Mesenchymal stem cell (in vitro differentiated cells and primary cell): ENCODE measurements around the gene DNM1.

ENCODE experiments used
- DNase-seq: peaks from one replicate; pipeline ENCODE4 v3.0.0-alpha.2; 2013
- H2AFZ ChIP-seq: one replicate; pipeline ENCODE4 v1.6.1; 2013; ENCODE audit warnings: low read depth, mild to moderate bottlenecking, control low read depth, inconsistent platforms, low read length, moderate library complexity
- H2AK5ac ChIP-seq: 2 replicates; pipeline ENCODE4 v1.6.1; 2013; ENCODE audit warnings: low read length, moderate library complexity, mild to moderate bottlenecking, inconsistent platforms; ENCODE audit not compliant: severe bottlenecking
- H2BK120ac ChIP-seq: one replicate; pipeline ENCODE4 v1.6.1; 2013; ENCODE audit warnings: low read depth, mild to moderate bottlenecking, inconsistent platforms, low read length, moderate library complexity
- H2BK12ac ChIP-seq, 2 experiments: one replicate each; pipeline ENCODE4 v1.6.1; 2013; ENCODE audit warnings: inconsistent platforms in 2 of 2, low read length in 2 of 2, mild to moderate bottlenecking in 2 of 2, moderate library complexity in 2 of 2, control low read depth in 1 of 2
- H2BK15ac ChIP-seq: one replicate; pipeline ENCODE4 v1.6.1; 2013; ENCODE audit warnings: mild to moderate bottlenecking, low read depth, inconsistent platforms; ENCODE audit not compliant: poor library complexity, severe bottlenecking
- H2BK5ac ChIP-seq: 2 replicates; pipeline ENCODE4 v1.6.1; 2013; ENCODE audit warnings: low read depth, mild to moderate bottlenecking, low read length, control low read depth, inconsistent platforms; ENCODE audit not compliant: poor library complexity, severe bottlenecking
- H3K14ac ChIP-seq, 2 experiments: one replicate each; pipeline ENCODE4 v1.6.1; 2013; ENCODE audit warnings: inconsistent platforms in 2 of 2, low read length in 2 of 2, control low read depth in 1 of 2, mild to moderate bottlenecking in 1 of 2, moderate library complexity in 1 of 2
- H3K18ac ChIP-seq, 2 experiments: one replicate each; pipeline ENCODE4 v1.6.1; 2013; ENCODE audit warnings: inconsistent platforms in 2 of 2, low read length in 2 of 2, control low read depth in 1 of 2, low read depth in 1 of 2, mild to moderate bottlenecking in 1 of 2
- H3K23ac ChIP-seq, 2 experiments: one replicate each; pipeline ENCODE4 v1.6.1; 2013; ENCODE audit warnings: inconsistent platforms in 2 of 2, low read length in 2 of 2, mild to moderate bottlenecking in 2 of 2, moderate library complexity in 2 of 2, control low read depth in 1 of 2
- H3K27ac ChIP-seq: 2 replicates; pipeline ENCODE4 v1.5.1; 2013; ENCODE audit warnings: mild to moderate bottlenecking, moderate library complexity, low read length, control low read depth, inconsistent platforms; ENCODE audit not compliant: poor library complexity, severe bottlenecking
- H3K27me3 ChIP-seq, 2 experiments: 2 replicates each; pipeline versions ENCODE4 v1.6.1 to v1.7.0; 2013; ENCODE audit warnings: low read length in 2 of 2, mild to moderate bottlenecking in 2 of 2, moderate library complexity in 2 of 2, control low read depth in 1 of 2, inconsistent platforms in 1 of 2; ENCODE audit not compliant: control insufficient read depth in 1 of 2, insufficient read depth in 1 of 2
- H3K36me3 ChIP-seq, 2 experiments: 2 replicates each; pipeline versions ENCODE4 v1.6.1 to v1.7.0; 2013; ENCODE audit warnings: low read length in 2 of 2, control low read depth in 1 of 2, inconsistent platforms in 1 of 2, low read depth in 1 of 2, mild to moderate bottlenecking in 1 of 2; ENCODE audit not compliant: insufficient read depth in 2 of 2, control insufficient read depth in 1 of 2
- H3K4ac ChIP-seq, 2 experiments: one replicate each; pipeline ENCODE4 v1.6.1; 2013; ENCODE audit warnings: inconsistent platforms in 2 of 2, low read length in 2 of 2, mild to moderate bottlenecking in 2 of 2, moderate library complexity in 2 of 2, control low read depth in 1 of 2, low read depth in 1 of 2
- H3K4me1 ChIP-seq: 2 replicates; pipeline ENCODE4 v1.6.1; 2013; ENCODE audit warnings: low read depth, low read length, control low read depth; ENCODE audit not compliant: control insufficient read depth, insufficient read depth
- H3K4me2 ChIP-seq: 2 replicates; pipeline ENCODE4 v1.6.1; 2013; ENCODE audit warnings: low read length, mild to moderate bottlenecking, inconsistent platforms; ENCODE audit not compliant: poor library complexity, severe bottlenecking
- H3K4me3 ChIP-seq, 2 experiments: 2 replicates each; pipeline versions ENCODE4 v1.5.1 to v1.7.0; 2013; ENCODE audit warnings: low read length in 2 of 2, mild to moderate bottlenecking in 2 of 2, control low read depth in 1 of 2, low read depth in 1 of 2; ENCODE audit not compliant: insufficient read depth in 1 of 2
- H3K79me1 ChIP-seq: replicated peaks from 2 replicates; pipeline ENCODE4 v1.6.1; 2013; ENCODE audit warnings: mild to moderate bottlenecking, control low read depth, low read length, inconsistent platforms; ENCODE audit not compliant: poor library complexity, severe bottlenecking
- H3K9ac ChIP-seq: 2 replicates; pipeline ENCODE4 v1.7.0; 2013; ENCODE audit warnings: mild to moderate bottlenecking, low read length, moderate library complexity
- H3K9me3 ChIP-seq: 2 replicates; pipeline ENCODE4 v1.7.0; 2013; ENCODE audit warnings: mild to moderate bottlenecking, low read length; ENCODE audit not compliant: control insufficient read depth
- H4K8ac ChIP-seq: one replicate; pipeline ENCODE4 v1.6.1; 2013; ENCODE audit warnings: inconsistent platforms, mild to moderate bottlenecking, low read length, moderate library complexity
- H4K91ac ChIP-seq: one replicate; pipeline ENCODE4 v1.6.1; 2013; ENCODE audit warnings: mild to moderate bottlenecking, low read length, inconsistent platforms
- WGBS: methylation state at CpG from one replicate; pipeline ENCODE4 v1.1.7; 2013; ENCODE audit warnings: mixed read lengths; 5-methylcytosine and 5-hydroxymethylcytosine counted together

DNM1 gene

GRCh38 chr9:128222880-128223670 is 19.9 kb downstream of the DNM1 start:
- no peak overlapping the region for H3K4me2 ChIP-seq
- H3K27ac ChIP-seq = no peak overlapping the region
- 94% methylated on average over 9 of the region's 13 CpGs for WGBS
- H2BK5ac ChIP-seq = no peak overlapping the region
- no peak overlapping the region for H2AK5ac ChIP-seq
- no peak overlapping the region for H2AFZ ChIP-seq
- no peaks in the 10 kb centered on the region for H3K27me3 ChIP-seq
- no peaks in the 10 kb centered on the region for H3K79me1 ChIP-seq
- H3K4ac ChIP-seq = no peak overlapping the region
- no peak overlapping the region for H3K14ac ChIP-seq
- no peak overlapping the region for H4K8ac ChIP-seq
- H3K36me3 ChIP-seq = peaks cover 70 to 76% of the 10 kb centered on the region in 2 experiments
- no peak overlapping the region for H2BK12ac ChIP-seq
- no peak overlapping the region for H3K4me3 ChIP-seq
- no peak for DNase-seq
- no peak overlapping the region for H2BK120ac ChIP-seq
- H3K23ac ChIP-seq = no peak overlapping the region
- H2BK15ac ChIP-seq = no peak overlapping the region
- H3K9ac ChIP-seq = no peak overlapping the region
- H3K18ac ChIP-seq = no peak overlapping the region
- H4K91ac ChIP-seq = no peak overlapping the region
- H3K9me3 ChIP-seq = no peaks in the 10 kb centered on the region
- peaks cover 9% of the 10 kb centered on the region for H3K4me1 ChIP-seq

DNA sequence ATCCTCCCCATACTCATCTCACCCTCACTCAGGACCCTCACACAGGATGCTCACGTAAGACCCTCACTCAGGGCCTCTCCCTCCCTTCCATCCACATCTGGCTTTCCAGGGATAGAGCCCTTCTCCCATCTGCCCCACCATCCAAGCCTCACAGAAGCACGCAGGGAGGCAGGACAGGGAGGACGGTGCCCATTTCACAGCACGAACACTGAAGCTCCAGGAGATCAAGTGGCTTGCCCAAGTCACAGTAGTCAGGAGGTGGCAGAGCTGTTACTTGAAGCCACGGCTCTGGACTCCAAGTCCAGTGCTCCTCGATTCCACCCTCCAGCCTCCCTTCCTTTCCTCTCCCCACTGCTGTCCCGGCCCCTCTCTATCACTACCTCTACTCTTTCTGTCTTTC is 21.7 kb downstream of the DNM1 start:
- no peak overlapping the region for H2BK5ac ChIP-seq
- DNase-seq = no peak
- no peak overlapping the region for H2AFZ ChIP-seq
- WGBS = 90% methylated on average over 5 of the region's 7 CpGs
- H3K18ac ChIP-seq = no peak overlapping the region
- no peak overlapping the region for H2BK12ac ChIP-seq
- no peak overlapping the region for H3K27ac ChIP-seq
- H3K9me3 ChIP-seq = no peaks in the 10 kb centered on the region
- no peak overlapping the region for H3K4me2 ChIP-seq
- no peaks in the 10 kb centered on the region for H3K27me3 ChIP-seq
- no peak overlapping the region for H3K4ac ChIP-seq
- no peak overlapping the region for H4K8ac ChIP-seq
- peaks cover 54 to 58% of the 10 kb centered on the region in 2 experiments for H3K36me3 ChIP-seq
- no peak overlapping the region for H2BK15ac ChIP-seq
- no peak overlapping the region for H2AK5ac ChIP-seq
- H3K4me1 ChIP-seq = no peaks in the 10 kb centered on the region
- no peak overlapping the region for H3K9ac ChIP-seq
- peak overlapping the region in 1 of 2 experiments; percentile 62 for H3K14ac ChIP-seq
- H3K4me3 ChIP-seq = no peak overlapping the region
- no peak overlapping the region for H3K23ac ChIP-seq
- H2BK120ac ChIP-seq = no peak overlapping the region
- H4K91ac ChIP-seq = no peak overlapping the region
- H3K79me1 ChIP-seq = no peaks in the 10 kb centered on the region

GRCh38 chr9:128225770-128226411 is 22.7 kb downstream of the DNM1 start:
- no peak overlapping the region for H2BK120ac ChIP-seq
- H3K27ac ChIP-seq = no peak overlapping the region
- no peak overlapping the region for H3K4me2 ChIP-seq
- H3K4ac ChIP-seq = no peak overlapping the region
- H3K36me3 ChIP-seq = peaks cover 47 to 50% of the 10 kb centered on the region in 2 experiments
- no peak overlapping the region for H2BK15ac ChIP-seq
- 92% methylated on average over 16 of the region's 19 CpGs for WGBS
- no peak overlapping the region for H2AK5ac ChIP-seq
- H3K14ac ChIP-seq = no peak overlapping the region
- H2BK5ac ChIP-seq = no peak overlapping the region
- no peak overlapping the region for H3K23ac ChIP-seq
- H4K91ac ChIP-seq = no peak overlapping the region
- no peaks in the 10 kb centered on the region for H3K4me1 ChIP-seq
- H2BK12ac ChIP-seq = no peak overlapping the region
- H3K4me3 ChIP-seq = no peak overlapping the region
- H3K79me1 ChIP-seq = no peaks in the 10 kb centered on the region
- H3K27me3 ChIP-seq = no peaks in the 10 kb centered on the region
- H3K9me3 ChIP-seq = no peaks in the 10 kb centered on the region
- no peak overlapping the region for H2AFZ ChIP-seq
- no peak overlapping the region for H4K8ac ChIP-seq
- DNase-seq = no peak
- no peak overlapping the region for H3K18ac ChIP-seq
- no peak overlapping the region for H3K9ac ChIP-seq

- 91% methylated on average over 5 of the region's 5 CpGs for WGBS
- DNase-seq = no peak
Observed at GRCh38 chr9:128226412-128226801, 23.2 kb downstream of the DNM1 start.

More at GRCh38 chr9:128226412-128226801, 23.2 kb downstream of the DNM1 start:
- Histone ChIP-seq H3K79me1 (no peaks in the 10 kb centered on the region), H3K27ac (no peak overlapping the region), H2BK12ac (no peak overlapping the region), H2AK5ac (no peak overlapping the region), H3K4me3 (no peak overlapping the region), H3K9ac (no peak overlapping the region), H2BK120ac (no peak overlapping the region), H3K27me3 (no peaks in the 10 kb centered on the region), H3K4ac (no peak overlapping the region), H2BK5ac (no peak overlapping the region), H3K18ac (no peak overlapping the region), H2BK15ac (no peak overlapping the region), H2AFZ (no peak overlapping the region), H4K8ac (no peak overlapping the region), H3K9me3 (no peaks in the 10 kb centered on the region), H3K4me2 (no peak overlapping the region), H3K36me3 (peaks cover 43 to 46% of the 10 kb centered on the region in 2 experiments), H3K14ac (no peak overlapping the region), H3K23ac (no peak overlapping the region), H3K4me1 (no peaks in the 10 kb centered on the region), H4K91ac (no peak overlapping the region)
